Esophagus (tissue), 2 donors: ENCODE results near the gene ICE1. TPM values are rescaled to one million over a fixed set of nuclear protein-coding genes. Genes with fewer than 3 reads are reported as not detected.
A peak's percentile ranks its signal among the peaks of the same experiment; 100 is the strongest.

Experiments
- H3K27ac ChIP-seq, 2 donors: one replicate each; pipeline ENCODE4 v1.5.1; 2013; ENCODE audit warnings: low read depth in 2 of 2, mild to moderate bottlenecking in 2 of 2, inconsistent platforms in 1 of 2, low read length in 1 of 2, moderate library complexity in 1 of 2
- H3K27me3 ChIP-seq, 2 donors: one replicate each; pipeline ENCODE4 v1.6.1; 2013; ENCODE audit warnings: low read length in 2 of 2, control low read depth in 1 of 2, mild to moderate bottlenecking in 1 of 2; ENCODE audit not compliant: insufficient read depth in 2 of 2, control insufficient read depth in 1 of 2
- H3K36me3 ChIP-seq, 2 donors: one replicate each; pipeline ENCODE4 v1.6.1; 2013; ENCODE audit warnings: low read length in 1 of 2; ENCODE audit not compliant: control insufficient read depth in 2 of 2, insufficient read depth in 2 of 2
- H3K4me1 ChIP-seq, 2 donors: one replicate each; pipeline ENCODE4 v1.6.1; 2013; ENCODE audit warnings: low read length in 1 of 2; ENCODE audit not compliant: control insufficient read depth in 2 of 2, insufficient read depth in 2 of 2
- H3K4me3 ChIP-seq, 2 donors: one replicate each; pipeline ENCODE4 v1.5.1; 2013; ENCODE audit warnings: low read length in 2 of 2, mild to moderate bottlenecking in 2 of 2, low read depth in 1 of 2, moderate library complexity in 1 of 2
- H3K9me3 ChIP-seq, 2 donors: one replicate each; pipeline ENCODE4 v1.6.1; 2013; ENCODE audit warnings: mild to moderate bottlenecking in 2 of 2, low read depth in 1 of 2, low read length in 1 of 2, moderate library complexity in 1 of 2; ENCODE audit not compliant: control insufficient read depth in 2 of 2, insufficient read depth in 1 of 2
- WGBS, 2 donors: extraction: QIAGEN DNeasy Blood & Tissue Kit; methylation state at CpG; one replicate each; pipeline ENCODE4 v1.1.7; 2013; 5-methylcytosine and 5-hydroxymethylcytosine counted together
- polyA plus RNA-seq, 2 donors: library from polyadenylated mRNA; stranded (reverse); fragments of 200-250 nt; gene quantifications; one replicate each; pipeline ENCODE4 v1.2.3, GENCODE V29; 2013
- donor health status: healthy with polysubstance abuse.
- donor health status: Bipolar disorder and iron deficiency.

Gene ICE1
- polyA plus RNA-seq, 2 donors = 3.2 to 4.8 TPM

GRCh38 chr5:5418764-5419163 lies 3.7 kb upstream of the ICE1 start:
- Histone ChIP-seq H3K9me3 (no peaks in the 10 kb centered on the region), H3K4me3 (no peak overlapping the region), H3K27ac (no peak overlapping the region), H3K4me1 (peaks cover 0 to 9% of the 10 kb centered on the region in 2 donors), H3K36me3 (peaks cover 0 to 2% of the 10 kb centered on the region in 2 donors), H3K27me3 (no peaks in the 10 kb centered on the region)
- 87% methylated on average over 7 of the region's 7 CpGs for WGBS, 2 donors

DNA sequence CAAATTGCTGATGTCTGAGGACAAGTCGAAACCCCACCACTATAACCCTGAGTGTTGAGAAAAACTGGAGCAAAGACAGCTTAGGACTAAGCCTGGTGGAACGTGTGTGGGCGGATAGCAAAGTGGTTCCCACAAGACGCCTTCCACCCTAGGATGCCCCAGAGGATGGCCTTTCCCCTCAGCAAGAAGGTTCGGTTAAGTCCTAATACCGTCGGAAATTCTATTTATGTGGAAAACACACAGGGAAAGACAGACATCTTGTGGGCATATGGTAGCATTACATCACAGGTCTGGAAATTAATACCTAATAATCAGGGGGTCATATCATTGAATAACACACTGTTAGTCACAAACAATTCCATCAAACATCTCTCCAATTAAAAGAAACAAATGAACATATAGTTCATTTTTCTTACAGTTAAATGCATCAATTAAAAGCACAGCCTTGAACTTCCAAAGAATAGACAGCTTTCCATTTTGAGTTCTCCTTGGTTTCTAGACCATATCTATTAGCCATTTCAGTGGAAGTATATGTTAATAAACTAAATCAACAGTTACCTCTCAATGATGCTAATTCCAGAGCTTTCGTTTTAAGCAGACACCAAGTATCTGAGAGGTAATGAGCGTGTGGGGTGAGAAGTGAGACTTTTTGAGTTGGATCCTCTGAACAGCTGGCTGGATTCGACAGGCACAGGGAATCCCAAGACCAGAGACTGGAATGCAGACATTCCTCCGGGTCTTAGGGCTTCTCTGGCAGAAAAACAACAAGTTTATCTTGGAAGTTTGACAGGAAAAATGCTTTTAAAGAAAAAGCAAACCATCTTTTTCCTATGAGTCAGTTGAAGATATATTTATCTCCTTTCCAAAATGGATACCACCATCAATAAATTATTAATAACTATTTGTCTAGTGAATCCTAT lies 2.9 kb upstream of the ICE1 start:
- peaks cover 4 to 11% of the 10 kb centered on the region in 2 donors for H3K4me1 ChIP-seq
- peaks cover 0 to 2% of the 10 kb centered on the region in 2 donors for H3K36me3 ChIP-seq
- no peak overlapping the region for H3K4me3 ChIP-seq
- no peaks in the 10 kb centered on the region for H3K27me3 ChIP-seq
- no peaks in the 10 kb centered on the region for H3K9me3 ChIP-seq
- no peak overlapping the region for H3K27ac ChIP-seq
- 28 to 30% methylated on average over 11 of the region's 11 CpGs for WGBS, 2 donors

DNA sequence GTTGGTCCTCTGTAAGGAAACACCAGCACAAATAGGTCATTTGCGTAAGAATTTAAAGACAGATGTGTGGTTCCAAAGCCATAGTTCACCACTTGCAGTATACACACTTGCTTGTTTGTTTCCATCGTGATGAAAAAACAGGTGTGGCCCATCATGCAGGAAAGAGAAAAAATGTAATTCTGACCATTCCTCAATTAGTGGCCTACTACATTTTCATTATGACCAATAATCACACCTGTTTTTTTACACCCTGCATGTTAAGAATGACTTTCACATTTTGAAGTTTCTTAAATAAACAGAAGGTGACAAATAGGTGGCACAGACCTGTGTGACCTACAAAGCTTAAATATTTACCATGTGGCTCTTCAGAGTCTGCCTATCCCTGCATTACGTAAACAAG lies 2.2 kb upstream of the ICE1 start:
- no peak overlapping the region for H3K27ac ChIP-seq
- peaks cover 0 to 2% of the 10 kb centered on the region in 2 donors for H3K36me3 ChIP-seq
- H3K27me3 ChIP-seq = no peaks in the 10 kb centered on the region
- H3K9me3 ChIP-seq = no peaks in the 10 kb centered on the region
- 83 to 87% methylated on average over 3 of the region's 3 CpGs for WGBS, 2 donors
- no peak overlapping the region for H3K4me3 ChIP-seq
- H3K4me1 ChIP-seq = peaks cover 4 to 15% of the 10 kb centered on the region in 2 donors

DNA sequence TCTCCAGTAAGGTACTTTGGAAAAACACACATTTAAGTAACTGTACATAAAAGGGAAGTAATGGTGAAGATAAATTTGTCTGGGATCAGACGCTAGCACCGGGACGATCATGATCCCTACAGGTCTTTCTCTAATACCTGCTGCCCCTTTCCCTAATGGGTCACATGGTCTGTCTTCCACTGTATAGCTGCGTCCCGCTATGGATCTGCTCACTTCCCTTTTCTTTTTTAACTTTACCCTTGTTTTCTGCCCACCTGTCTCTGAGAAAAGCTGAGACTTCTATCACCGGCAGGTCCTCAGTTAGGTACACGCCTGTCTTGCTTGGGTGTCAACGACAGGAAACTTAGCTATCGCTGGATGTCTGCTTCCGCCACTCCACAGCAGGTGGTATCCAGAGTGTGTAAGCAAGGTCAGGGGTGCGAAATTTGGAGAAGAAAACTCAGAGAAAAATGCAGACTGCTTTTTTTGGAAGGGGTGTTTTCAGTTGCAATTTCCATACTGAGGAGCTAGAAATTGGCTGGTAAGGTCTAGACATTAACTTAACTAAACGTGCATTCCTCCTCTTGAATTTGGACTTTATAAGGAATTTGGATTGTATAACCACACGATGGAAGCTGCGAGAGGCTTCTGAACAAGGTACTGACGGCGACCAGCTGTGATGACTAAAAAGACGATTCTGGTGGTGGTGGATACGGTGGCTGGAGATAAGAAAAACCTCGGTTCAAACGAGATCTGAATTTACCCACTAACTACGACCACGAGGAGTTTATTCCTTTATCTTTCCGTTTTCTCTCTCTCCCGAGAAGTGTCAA lies 1.1 kb upstream of the ICE1 start:
- Histone ChIP-seq H3K9me3 (no peaks in the 10 kb centered on the region), H3K4me3 (peak overlapping the region; percentile 79 to 99), H3K27ac (peak overlapping the region; percentile 97 to 99), H3K36me3 (peaks cover 0 to 2% of the 10 kb centered on the region in 2 donors), H3K4me1 (peaks cover 4 to 15% of the 10 kb centered on the region in 2 donors), H3K27me3 (no peaks in the 10 kb centered on the region)
- 4 to 6% methylated on average over 24 of the region's 24 CpGs for WGBS, 2 donors

DNA sequence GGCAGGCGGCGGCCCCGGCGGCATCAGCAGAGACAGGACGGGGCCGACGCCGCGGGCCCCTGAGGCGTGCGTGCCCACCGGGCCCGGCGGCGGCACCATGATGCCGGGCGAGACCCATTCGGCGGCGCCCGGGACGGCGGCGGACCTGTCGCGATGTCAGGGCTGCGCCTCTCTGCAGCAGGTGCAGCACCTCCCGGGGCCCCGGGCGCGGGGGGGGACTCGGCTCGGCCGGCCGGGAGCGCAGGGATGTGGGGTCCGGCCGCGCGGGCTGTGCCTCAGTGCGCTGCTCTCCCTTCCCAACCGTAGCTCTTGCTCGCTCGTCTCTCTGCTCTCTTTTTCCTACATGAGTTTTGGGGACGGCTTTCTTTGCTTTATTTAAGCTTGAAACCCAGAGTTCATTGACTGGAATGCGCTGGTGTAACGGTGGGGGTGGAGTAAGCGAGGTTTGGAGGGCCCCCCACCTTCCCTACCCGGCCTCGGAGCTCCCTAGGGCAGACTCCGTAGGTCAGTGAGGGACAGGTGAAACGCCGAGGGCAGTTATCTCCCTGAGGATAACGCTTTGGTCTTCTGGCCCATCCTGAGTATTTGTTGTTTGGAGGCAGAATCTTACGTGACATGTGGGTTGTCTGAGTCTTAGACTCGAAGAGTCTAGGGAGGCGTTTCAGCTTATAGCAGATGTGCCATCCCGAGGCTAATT lies 490 bp downstream of the ICE1 start:
- H3K9me3 ChIP-seq = no peaks in the 10 kb centered on the region
- peak overlapping the region; percentile 81 to 97 for H3K27ac ChIP-seq
- H3K27me3 ChIP-seq = no peaks in the 10 kb centered on the region
- WGBS, 2 donors = 0 to 1% methylated on average over 38 to 58 of the region's 58 CpGs
- no peaks in the 10 kb centered on the region for H3K36me3 ChIP-seq
- H3K4me1 ChIP-seq = peaks cover 4 to 17% of the 10 kb centered on the region in 2 donors
- H3K4me3 ChIP-seq = peak overlapping the region; percentile 98 to 99

DNA sequence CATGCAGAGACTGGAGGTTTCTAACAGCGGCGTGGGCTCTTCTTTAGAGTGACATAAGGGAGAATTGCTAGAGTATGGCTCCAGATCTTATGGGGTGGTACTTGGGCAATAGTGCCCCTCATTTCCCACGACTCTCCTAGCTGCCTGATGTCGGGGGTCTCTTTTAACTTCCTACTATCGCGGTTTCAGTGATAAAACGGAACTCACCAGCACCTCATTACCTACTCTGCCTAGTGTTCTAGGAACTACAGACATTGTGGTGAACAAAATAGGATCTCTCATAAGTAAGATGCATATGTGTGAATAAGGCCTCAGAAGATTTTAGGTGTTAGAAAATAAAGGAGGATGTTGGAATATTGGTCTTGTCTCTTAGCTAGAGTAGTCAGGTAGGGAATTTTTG lies 1.1 kb downstream of the ICE1 start:
- H3K27ac ChIP-seq = no peak overlapping the region
- no peaks in the 10 kb centered on the region for H3K27me3 ChIP-seq
- H3K4me3 ChIP-seq = peak overlapping the region; percentile 98 to 99
- 32 to 37% methylated on average over 7 of the region's 7 CpGs for WGBS, 2 donors
- no peaks in the 10 kb centered on the region for H3K36me3 ChIP-seq
- peaks cover 4 to 18% of the 10 kb centered on the region in 2 donors for H3K4me1 ChIP-seq
- H3K9me3 ChIP-seq = no peaks in the 10 kb centered on the region

GRCh38 chr5:5424736-5425135 lies 2.3 kb downstream of the ICE1 start:
- Histone ChIP-seq H3K9me3 (no peaks in the 10 kb centered on the region), H3K27ac (no peak overlapping the region), H3K4me3 (no peak overlapping the region), H3K27me3 (no peaks in the 10 kb centered on the region), H3K36me3 (peaks cover 0 to 6% of the 10 kb centered on the region in 2 donors), H3K4me1 (peaks cover 4 to 15% of the 10 kb centered on the region in 2 donors)
- 67 to 76% methylated on average over 2 of the region's 2 CpGs for WGBS, 2 donors

DNA sequence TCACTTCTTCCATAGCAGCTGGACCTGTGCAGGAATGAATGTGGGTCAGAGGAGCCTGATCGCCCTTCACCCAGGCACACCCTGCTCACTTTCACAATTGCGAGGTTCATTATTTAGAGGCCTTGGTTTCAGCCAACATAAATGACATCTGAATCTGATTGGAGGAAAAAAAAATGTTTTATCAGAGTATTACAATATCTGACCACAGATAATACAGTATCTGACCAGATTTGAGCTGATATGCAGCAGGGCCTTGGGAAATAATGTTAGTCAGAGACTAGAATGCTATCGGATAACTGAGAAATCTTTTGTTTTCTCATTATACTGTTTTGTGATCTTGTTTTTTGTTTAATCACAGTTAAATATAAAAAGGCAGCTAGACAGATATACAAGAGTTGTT lies 7.7 kb downstream of the ICE1 start:
- Histone ChIP-seq H3K4me3 (no peak overlapping the region), H3K27me3 (no peaks in the 10 kb centered on the region), H3K9me3 (no peaks in the 10 kb centered on the region), H3K4me1 (peaks cover 0 to 3% of the 10 kb centered on the region in 2 donors), H3K27ac (no peak overlapping the region), H3K36me3 (peaks cover 0 to 6% of the 10 kb centered on the region in 2 donors)
- 78 to 87% methylated on average over 3 of the region's 3 CpGs for WGBS, 2 donors

GRCh38 chr5:5432020-5432707 lies 9.7 kb downstream of the ICE1 start:
- Histone ChIP-seq H3K4me1 (peaks cover 0 to 3% of the 10 kb centered on the region in 2 donors), H3K27ac (no peak overlapping the region), H3K36me3 (peaks cover 0 to 6% of the 10 kb centered on the region in 2 donors), H3K9me3 (no peaks in the 10 kb centered on the region), H3K4me3 (no peak overlapping the region), H3K27me3 (no peaks in the 10 kb centered on the region)
- WGBS, 2 donors = 72 to 76% methylated on average over 4 of the region's 4 CpGs
